ENCODE data around the gene TBC1D8. TPM values are rescaled to one million over a fixed set of nuclear protein-coding genes. Genes with fewer than 3 reads are reported as not detected.

TBC1D8 gene
- 10.7 and 15.1 TPM in 2 replicates for total RNA-seq

GRCh38 chr2:101151146-101151858 is at the start of gene TBC1D8:
TBC1D8 (minus strand) TSS chr2:101151382; CDS start chr2:101151253, 129 bp downstream.

DNA sequence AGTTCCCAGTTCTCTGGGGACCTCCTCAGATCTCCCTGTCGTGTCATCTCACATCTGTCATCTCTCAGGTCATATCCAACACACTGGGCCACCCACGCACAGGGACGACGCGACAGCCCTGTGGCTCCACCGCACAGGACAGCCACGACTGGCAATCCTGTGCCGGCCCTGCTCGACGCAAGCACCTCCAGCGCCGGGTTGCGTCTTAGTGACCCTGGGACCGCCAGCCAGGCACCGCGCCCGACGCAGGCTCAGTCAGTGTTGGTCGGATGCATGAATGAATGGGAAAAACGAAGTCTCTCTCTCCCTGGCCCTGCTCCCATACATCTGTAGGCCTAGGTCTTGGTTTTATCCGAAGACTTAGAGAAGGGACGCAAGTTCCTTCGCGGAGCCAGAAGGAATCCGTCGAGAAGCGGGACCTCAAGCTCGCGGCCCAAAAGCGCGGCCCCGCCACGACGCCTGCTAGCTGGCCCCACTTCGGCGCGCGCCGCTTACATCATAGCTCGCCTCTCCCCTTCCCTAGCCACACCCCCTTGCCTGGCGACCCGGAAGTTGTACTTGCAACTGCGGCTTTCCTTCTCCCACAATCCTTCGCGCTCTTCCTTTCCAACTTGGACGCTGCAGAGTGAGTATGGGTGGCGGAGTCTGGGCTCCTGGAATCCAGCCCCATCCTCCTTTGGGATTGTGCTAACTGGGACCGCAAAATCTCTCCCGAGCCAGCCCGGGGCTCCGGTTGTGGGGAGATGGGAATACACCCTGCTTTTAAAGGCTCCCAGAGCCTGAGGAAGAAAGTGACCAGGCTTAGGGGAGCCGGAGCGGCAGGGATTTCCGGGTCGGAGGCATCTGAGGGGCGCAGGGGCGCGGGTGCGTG is 149.3 kb downstream of the TBC1D8 start, which contains the start of gene RPL31:
RPL31 (plus strand) TSS at position 599 of the 871 bp plus-strand sequence. CDS start 413 bp downstream, outside the sequence.

Other genes starting within 250 kb of the TBC1D8 start
- gene RPL31, start 149.1 kb downstream of the TBC1D8 start, total RNA-seq: 1,500 and 2,183 TPM in 2 replicates
- 5.6 and 11.2 TPM in 2 replicates for gene CNOT11, start 101.5 kb upstream of the TBC1D8 start, total RNA-seq
- gene RNF149, start 157.3 kb upstream of the TBC1D8 start, total RNA-seq: 37.8 and 42.1 TPM in 2 replicates
- gene CREG2, start 236.1 kb upstream of the TBC1D8 start, total RNA-seq: 0.26 and 0.32 TPM in 2 replicates

All from bronchial smooth muscle cell (primary cell).